HepG2 (cell line): Measurements from ENCODE around the gene ZCCHC7.
"Not testable (repeated sequence)": the region's sequence is repeated elsewhere in the genome, so short reads cannot be mapped to it uniquely, and the experiment has no call there.

Experiments
- ASH2L ChIP-seq: fragments of 300-600, 200-600 bp; sonication (generic); IDR thresholded peaks from 2 replicates; pipeline ENCODE4 v1.7.0; 2017; ENCODE audit warnings: low read depth, mild to moderate bottlenecking, moderate library complexity, mixed read lengths, low read length; ENCODE audit not compliant: insufficient read length
- CTCF ChIP-seq: sonication (generic); formaldehyde crosslinking; IDR thresholded peaks from 2 replicates; pipeline ENCODE4 v1.5.0; 2020; ENCODE audit warnings: mild to moderate bottlenecking, missing genetic modification reagents, moderate library complexity
- NR2F1 ChIP-seq, 2 experiments: fragments of 450-650 bp in 1 of 2; formaldehyde crosslinking in 1 of 2; IDR thresholded peaks; 2 replicates each; pipeline versions ENCODE4 v1.5.0 to v1.6.1; 2016 to 2020; ENCODE audit warnings: mild to moderate bottlenecking in 1 of 2, missing compliant biosample characterization in 1 of 2, missing genetic modification reagents in 1 of 2, moderate library complexity in 1 of 2
- PHF8 ChIP-seq: sonication (generic); formaldehyde crosslinking; IDR thresholded peaks from 2 replicates; pipeline ENCODE4 v1.5.0; 2020; ENCODE audit warnings: missing genetic modification reagents
- POLR2A ChIP-seq, 2 experiments: IDR thresholded peaks; 2 replicates each; pipeline ENCODE4 v1.6.1; 2011; ENCODE audit warnings: low read depth in 2 of 2, low read length in 2 of 2, mild to moderate bottlenecking in 1 of 2, moderate library complexity in 1 of 2; ENCODE audit not compliant: insufficient read depth in 1 of 2
- POLR2AphosphoS5 ChIP-seq: IDR thresholded peaks from 2 replicates; pipeline ENCODE4 v1.6.1; 2012; ENCODE audit warnings: low read depth, low read length
- PRDM15 ChIP-seq: sonication (generic); formaldehyde crosslinking; IDR thresholded peaks from 2 replicates; pipeline ENCODE4 v1.4.0; 2020; ENCODE audit warnings: missing genetic modification reagents
- SP5 ChIP-seq: IDR thresholded peaks from 2 replicates; pipeline ENCODE4 v1.6.1; 2016; ENCODE audit warnings: low read depth, borderline replicate concordance
- TOPORS ChIP-seq: sonication (generic); formaldehyde crosslinking; IDR thresholded peaks from 2 replicates; pipeline ENCODE4 v1.8.0; 2023; ENCODE audit warnings: mild to moderate bottlenecking, missing genetic modification reagents
- ZBTB26 ChIP-seq: IDR thresholded peaks from 2 replicates; pipeline ENCODE4 v1.6.1; 2016; ENCODE audit warnings: missing compliant biosample characterization, missing genetic modification reagents, borderline replicate concordance
- ZFP36 ChIP-seq: fragments of 150-350 bp; IDR thresholded peaks from 2 replicates; pipeline ENCODE4 v1.6.1; 2018; ENCODE audit warnings: borderline replicate concordance, low read length, low read depth; ENCODE audit not compliant: partially characterized antibody
- ZNF350 ChIP-seq: sonication (generic); formaldehyde crosslinking; IDR thresholded peaks from 2 replicates; pipeline ENCODE4 v1.4.0; 2020; ENCODE audit warnings: mild to moderate bottlenecking, low read depth, missing genetic modification reagents, borderline replicate concordance
- TF ChIP-seq, protein P1 (sequence below): IDR thresholded peaks from 2 replicates; pipeline ENCODE4 v1.6.1; 2016

GRCh38 chr9:37397948-37398347 lies 277.6 kb downstream of the ZCCHC7 start:
- TF ChIP-seq SP5 (CRISPR knock-in tag); ZNF350 (CRISPR knock-in tag); PHF8; ASH2L; CTCF; TOPORS (CRISPR knock-in tag); PRDM15 (CRISPR knock-in tag); ZFP36; POLR2AphosphoS5; POLR2A (IDR thresholded peaks at IDR 0.05; ENCODE audit: insufficient read depth in 1 of 2, low read depth in 2 of 2, low read length in 2 of 2); NR2F1 (CRISPR knock-in tag; IDR thresholded peaks at IDR 0.05); ZBTB26 (CRISPR knock-in tag): not testable (repeated sequence)
- TF ChIP-seq, protein P1, sequence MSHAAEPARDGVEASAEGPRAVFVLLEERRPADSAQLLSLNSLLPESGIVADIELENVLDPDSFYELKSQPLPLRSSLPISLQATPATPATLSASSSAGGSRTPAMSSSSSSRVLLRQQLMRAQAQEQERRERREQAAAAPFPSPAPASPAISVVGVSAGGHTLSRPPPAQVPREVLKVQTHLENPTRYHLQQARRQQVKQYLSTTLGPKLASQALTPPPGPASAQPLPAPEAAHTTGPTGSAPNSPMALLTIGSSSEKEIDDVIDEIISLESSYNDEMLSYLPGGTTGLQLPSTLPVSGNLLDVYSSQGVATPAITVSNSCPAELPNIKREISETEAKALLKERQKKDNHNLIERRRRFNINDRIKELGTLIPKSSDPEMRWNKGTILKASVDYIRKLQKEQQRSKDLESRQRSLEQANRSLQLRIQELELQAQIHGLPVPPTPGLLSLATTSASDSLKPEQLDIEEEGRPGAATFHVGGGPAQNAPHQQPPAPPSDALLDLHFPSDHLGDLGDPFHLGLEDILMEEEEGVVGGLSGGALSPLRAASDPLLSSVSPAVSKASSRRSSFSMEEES (CRISPR knock-in tag): not testable (repeated sequence)
